Body of pancreas (tissue), 4 donors: ENCODE results near the gene GIGYF2. TPM values are rescaled to one million over a fixed set of nuclear protein-coding genes. Genes with fewer than 3 reads are reported as not detected.

Experiments
- ATAC-seq: fragments of 150-250 bp; one replicate; pipeline ENCODE4 v1.9.1; 2016
- DNase-seq, 4 donors: peaks; one replicate each; pipeline ENCODE4 v3.0.0-alpha.2; 2019
- H3K27ac ChIP-seq, 4 donors: fragments of 200-600 bp; sonication (generic); 1 replicate in 3 of 4; 2 replicates in 1 of 4; pipeline versions ENCODE4 v1.5.1 to v1.6.1; 2016 to 2019; ENCODE audit warnings: mild to moderate bottlenecking in 1 of 4, mixed read lengths in 1 of 4, moderate library complexity in 1 of 4
- H3K27me3 ChIP-seq, 2 donors: fragments of 200-600 bp; sonication (generic); one replicate each; pipeline ENCODE4 v1.6.0; 2016; ENCODE audit warnings: mild to moderate bottlenecking in 1 of 2
- H3K36me3 ChIP-seq, 2 donors: fragments of 200-600 bp; sonication (generic); replicated peaks in 1 of 2; 2 replicates each; pipeline ENCODE4 v1.5.1; 2016; ENCODE audit warnings: low read depth in 2 of 2; ENCODE audit not compliant: insufficient read depth in 1 of 2
- H3K4me1 ChIP-seq: fragments of 200-600 bp; sonication (generic); one replicate; pipeline ENCODE4 v1.6.0; 2016
- H3K4me3 ChIP-seq, 2 donors: fragments of 200-600 bp; sonication (generic); 1 replicate in 1 of 2; 2 replicates in 1 of 2; pipeline ENCODE4 v1.5.1; 2016 to 2019
- H3K9me3 ChIP-seq, 3 donors: fragments of 200-600 bp; sonication (generic); 1 replicate in 2 of 3; 2 replicates in 1 of 3; pipeline ENCODE4 v1.5.1; 2016
- POLR2A ChIP-seq, 3 donors: fragments of 450-650 bp; IDR thresholded peaks; one replicate each; pipeline ENCODE4 v1.6.1; 2016; ENCODE audit warnings: antibody characterized with exemption in 3 of 3, mild to moderate bottlenecking in 2 of 3
- WGBS, 2 donors: methylation state at CpG; one replicate each; pipeline ENCODE4 v1.1.5; 2017; 5-methylcytosine and 5-hydroxymethylcytosine counted together
- intact Hi-C: fragments of 100-400 bp; cut with DNase I; formaldehyde crosslinking; loops from one replicate; pipeline ENCODE4 v1.15.1; 2023
- small RNA-seq: library from RNA; depleted of rRNA; stranded (forward); fragments of <200 nt; gene quantifications from one replicate; pipeline ENCODE3, GENCODE V24; 2016
- total RNA-seq, 2 donors: library from RNA; depleted of rRNA; stranded (reverse); fragments of >200 nt; gene quantifications; one replicate each; pipeline ENCODE4 v1.1.0, GENCODE V29; 2016
- TF ChIP-seq, protein P1 (sequence below), 7 experiments: fragments of 450-650 bp in 4 of 7; fragments of 200-600 bp in 3 of 7; sonication (generic) in 3 of 7; IDR thresholded peaks; one replicate each; pipeline ENCODE4 v1.5.1; 2016 to 2019; ENCODE audit warnings: antibody characterized with exemption in 7 of 7

GIGYF2 gene
- total RNA-seq, 2 donors from 2014 or later: 66.2 to 107 TPM

DNA sequence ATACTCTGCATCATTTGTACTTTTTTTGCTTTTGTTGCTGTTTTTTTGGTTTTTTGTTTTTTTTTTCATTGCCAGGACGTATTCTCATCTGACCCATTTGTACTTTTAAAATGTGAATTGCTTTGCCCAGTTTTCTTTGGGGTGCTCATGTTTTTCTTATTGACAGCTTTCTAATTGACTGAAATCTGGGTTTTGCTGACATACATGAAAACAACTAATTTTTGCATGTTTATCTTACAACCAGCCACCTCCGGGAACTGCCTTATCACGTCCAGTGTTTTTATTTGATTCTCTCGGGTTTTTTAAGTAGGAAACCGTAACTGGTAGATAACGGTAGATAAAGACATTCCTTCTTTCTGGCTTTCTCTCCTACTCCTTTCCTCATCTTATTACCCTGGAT lies 211.6 kb downstream of the GIGYF2 start:
- 45 to 46% methylated on average over 6 of the region's 6 CpGs for WGBS, 2 donors
- Histone ChIP-seq H3K27ac (no peak overlapping the region), H3K4me3 (no peak overlapping the region), H3K4me1 (no peaks in the 10 kb centered on the region), H3K36me3 (no peaks in the 10 kb centered on the region), H3K27me3 (no peaks in the 10 kb centered on the region), H3K9me3 (no peaks in the 10 kb centered on the region)
- no peak for DNase-seq
- intact Hi-C loops: no loop called here
- no peak for ATAC-seq
- TF ChIP-seq, protein P1, sequence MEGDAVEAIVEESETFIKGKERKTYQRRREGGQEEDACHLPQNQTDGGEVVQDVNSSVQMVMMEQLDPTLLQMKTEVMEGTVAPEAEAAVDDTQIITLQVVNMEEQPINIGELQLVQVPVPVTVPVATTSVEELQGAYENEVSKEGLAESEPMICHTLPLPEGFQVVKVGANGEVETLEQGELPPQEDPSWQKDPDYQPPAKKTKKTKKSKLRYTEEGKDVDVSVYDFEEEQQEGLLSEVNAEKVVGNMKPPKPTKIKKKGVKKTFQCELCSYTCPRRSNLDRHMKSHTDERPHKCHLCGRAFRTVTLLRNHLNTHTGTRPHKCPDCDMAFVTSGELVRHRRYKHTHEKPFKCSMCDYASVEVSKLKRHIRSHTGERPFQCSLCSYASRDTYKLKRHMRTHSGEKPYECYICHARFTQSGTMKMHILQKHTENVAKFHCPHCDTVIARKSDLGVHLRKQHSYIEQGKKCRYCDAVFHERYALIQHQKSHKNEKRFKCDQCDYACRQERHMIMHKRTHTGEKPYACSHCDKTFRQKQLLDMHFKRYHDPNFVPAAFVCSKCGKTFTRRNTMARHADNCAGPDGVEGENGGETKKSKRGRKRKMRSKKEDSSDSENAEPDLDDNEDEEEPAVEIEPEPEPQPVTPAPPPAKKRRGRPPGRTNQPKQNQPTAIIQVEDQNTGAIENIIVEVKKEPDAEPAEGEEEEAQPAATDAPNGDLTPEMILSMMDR (IDR thresholded peaks at IDR 0.05): no peak
- TF ChIP-seq POLR2A (IDR thresholded peaks at IDR 0.05): no peak

Small RNA genes lying within 50 kb of the gene (small RNA-seq; reads per million reads assigned to genes)
- gene RF00019 (not detected), gene RN7SL359P (not detected), gene RNU6-107P (not detected)

Other genes with a start within 250 kb of the GIGYF2 start
- not detected for gene ALPI, start 241.2 kb upstream of the GIGYF2 start, total RNA-seq
- gene ECEL1, start 209.5 kb upstream of the GIGYF2 start, total RNA-seq: under 1 TPM in 1 of 2 donors, not detected in 1; 0.26 TPM
- not detected for gene PRSS56, start 176.9 kb upstream of the GIGYF2 start, total RNA-seq
- not detected for gene CHRND, start 171.2 kb upstream of the GIGYF2 start, total RNA-seq
- gene CHRNG, start 157.6 kb upstream of the GIGYF2 start, total RNA-seq: not detected
- gene TIGD1, start 146.8 kb upstream of the GIGYF2 start, total RNA-seq: 1 to 10 TPM; 3.6 to 4.2 TPM
- gene EIF4E2, start 146.6 kb upstream of the GIGYF2 start, total RNA-seq: 10 to 100 TPM; 12.2 to 17.4 TPM
- 1 to 10 TPM; 4.0 to 4.4 TPM for gene EFHD1, start 63.7 kb upstream of the GIGYF2 start, total RNA-seq
- not detected for gene KCNJ13, start 79.2 kb downstream of the GIGYF2 start, total RNA-seq
- gene SNORC, start 172.9 kb downstream of the GIGYF2 start, total RNA-seq: 1 to 10 TPM in 1 of 2 donors, not detected in 1; 1.8 TPM